SU-DHL-6 (cell line): ENCODE measurements around the gene DENND5B.

Experiments
- EZH2phosphoT487 ChIP-seq: fragments of 200-600 bp; sonication (generic), shearing (Covaris generic); conservative IDR thresholded peaks from 2 replicates; pipeline ENCODE4 v1.6.1; 2018; ENCODE audit warnings: mild to moderate bottlenecking, antibody characterized with exemption, low read length, moderate library complexity, mixed read lengths
- TF ChIP-seq, protein P1 (sequence below): fragments of 200-600 bp; sonication (generic); IDR thresholded peaks from one replicate; pipeline ENCODE4 v1.5.1; 2017; ENCODE audit warnings: antibody characterized with exemption, mild to moderate bottlenecking, low read length, moderate library complexity; ENCODE audit not compliant: insufficient read depth, poor library complexity, severe bottlenecking

DNA sequence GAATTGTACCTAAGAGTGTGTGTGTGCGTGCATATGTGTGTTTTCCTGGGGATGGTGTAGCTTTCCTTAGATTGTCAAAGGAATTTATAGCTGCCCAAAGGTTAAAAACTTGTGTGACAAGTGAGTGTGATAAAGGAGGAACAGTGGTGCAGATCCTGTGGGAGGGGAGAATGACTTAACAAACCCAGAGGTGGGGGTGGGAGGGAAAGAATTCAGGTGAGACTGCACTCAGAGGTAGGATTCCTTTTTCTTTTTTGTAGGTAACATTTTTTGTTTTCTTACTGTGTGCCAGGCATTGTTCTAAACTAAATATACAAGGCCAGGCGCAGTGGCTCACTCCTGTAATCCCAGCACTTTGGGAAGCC lies 219.7 kb downstream of the DENND5B start:
- TF ChIP-seq, protein P1, sequence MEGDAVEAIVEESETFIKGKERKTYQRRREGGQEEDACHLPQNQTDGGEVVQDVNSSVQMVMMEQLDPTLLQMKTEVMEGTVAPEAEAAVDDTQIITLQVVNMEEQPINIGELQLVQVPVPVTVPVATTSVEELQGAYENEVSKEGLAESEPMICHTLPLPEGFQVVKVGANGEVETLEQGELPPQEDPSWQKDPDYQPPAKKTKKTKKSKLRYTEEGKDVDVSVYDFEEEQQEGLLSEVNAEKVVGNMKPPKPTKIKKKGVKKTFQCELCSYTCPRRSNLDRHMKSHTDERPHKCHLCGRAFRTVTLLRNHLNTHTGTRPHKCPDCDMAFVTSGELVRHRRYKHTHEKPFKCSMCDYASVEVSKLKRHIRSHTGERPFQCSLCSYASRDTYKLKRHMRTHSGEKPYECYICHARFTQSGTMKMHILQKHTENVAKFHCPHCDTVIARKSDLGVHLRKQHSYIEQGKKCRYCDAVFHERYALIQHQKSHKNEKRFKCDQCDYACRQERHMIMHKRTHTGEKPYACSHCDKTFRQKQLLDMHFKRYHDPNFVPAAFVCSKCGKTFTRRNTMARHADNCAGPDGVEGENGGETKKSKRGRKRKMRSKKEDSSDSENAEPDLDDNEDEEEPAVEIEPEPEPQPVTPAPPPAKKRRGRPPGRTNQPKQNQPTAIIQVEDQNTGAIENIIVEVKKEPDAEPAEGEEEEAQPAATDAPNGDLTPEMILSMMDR, result no peak
- TF ChIP-seq EZH2phosphoT487, result no peak
